GM18508 (cell line): ENCODE results near the gene NFIB.

ENCODE experiments used
- ATAC-seq: cut with Tn5 transposase; IDR thresholded peaks from one replicate; pipeline ENCODE4 v1.9.1; 2021; ENCODE audit warnings: moderate number of reproducible peaks; ENCODE audit not compliant: insufficient read depth, unreplicated experiment

NFIB gene

GRCh38 chr9:14198047-14198840 lies 115.7 kb downstream of the NFIB start:
- ATAC-seq: no peak

- ATAC-seq: no peak
Measured at GRCh38 chr9:14197325-14197858, 116.5 kb downstream of the NFIB start.

DNA sequence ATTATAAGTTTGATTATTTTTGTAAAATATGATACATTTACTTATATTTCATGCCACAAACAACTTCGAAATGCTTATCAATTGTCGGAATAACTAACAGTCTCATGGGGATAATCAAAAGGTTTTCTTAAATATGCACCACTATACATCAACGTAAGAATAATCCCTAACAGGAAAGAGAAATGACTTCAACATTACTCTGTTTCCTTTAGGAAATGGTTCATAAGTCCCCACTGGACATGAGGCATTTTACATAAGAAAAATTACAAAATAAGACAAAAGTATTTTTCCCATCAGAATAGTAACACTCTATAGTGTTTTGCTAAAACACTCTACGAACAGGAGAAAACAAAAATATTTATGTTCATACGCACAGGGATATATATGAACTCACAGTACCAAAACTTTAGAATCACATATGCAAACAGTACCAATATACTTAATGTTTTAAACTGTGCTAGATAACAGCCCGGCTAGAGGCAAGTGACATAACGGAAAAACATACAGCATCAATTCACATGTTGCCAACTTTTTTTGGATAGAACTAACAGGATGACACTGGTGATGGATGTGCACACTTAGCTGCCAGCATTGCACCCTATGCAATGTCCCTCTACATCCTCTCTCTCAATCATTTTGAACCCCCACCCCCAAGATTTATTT lies 120.5 kb downstream of the NFIB start:
- no peak for ATAC-seq

DNA sequence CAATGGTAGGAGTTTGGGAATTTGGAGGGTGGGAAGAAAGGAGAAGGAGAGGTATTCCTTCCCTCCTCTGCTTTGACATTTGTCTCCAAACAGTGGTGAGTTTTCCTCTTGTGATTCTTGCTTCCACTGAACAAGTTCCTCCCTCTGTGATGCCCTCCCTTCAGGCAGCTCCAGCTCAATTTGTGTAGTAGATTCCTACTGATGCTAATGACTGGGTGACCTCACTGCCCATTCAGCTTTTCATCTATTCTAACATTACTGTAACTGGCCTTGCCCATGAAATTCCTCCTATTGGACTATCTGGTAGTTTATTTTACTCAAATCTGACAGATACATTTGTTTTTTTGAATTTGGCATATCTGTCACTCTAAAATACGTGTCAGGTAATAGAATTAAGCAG lies 121.4 kb downstream of the NFIB start:
- no peak for ATAC-seq

- no peak for ATAC-seq
Measured at GRCh38 chr9:14191512-14191911, 122.4 kb downstream of the NFIB start.

DNA sequence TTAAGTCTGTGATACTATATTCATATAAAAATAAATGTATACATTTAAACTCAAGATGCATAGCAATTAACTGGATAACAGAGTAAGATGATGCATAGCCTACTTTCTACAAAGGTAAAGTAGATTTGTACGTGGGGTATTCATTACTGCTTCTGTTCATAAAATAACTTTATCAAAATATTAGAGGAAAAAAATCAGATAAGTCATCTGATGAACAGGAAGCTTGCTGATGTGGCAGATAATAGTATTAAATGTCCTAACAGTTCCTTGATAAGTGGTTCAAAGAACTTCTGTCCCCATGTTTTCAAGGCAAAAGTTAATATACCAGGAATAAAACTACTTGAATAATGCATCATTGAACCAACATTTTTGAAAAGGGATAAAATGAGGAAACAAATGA lies 123.7 kb downstream of the NFIB start:
- ATAC-seq: no peak

GRCh38 chr9:14189578-14189977 lies 124.4 kb downstream of the NFIB start:
- ATAC-seq: no peak

DNA sequence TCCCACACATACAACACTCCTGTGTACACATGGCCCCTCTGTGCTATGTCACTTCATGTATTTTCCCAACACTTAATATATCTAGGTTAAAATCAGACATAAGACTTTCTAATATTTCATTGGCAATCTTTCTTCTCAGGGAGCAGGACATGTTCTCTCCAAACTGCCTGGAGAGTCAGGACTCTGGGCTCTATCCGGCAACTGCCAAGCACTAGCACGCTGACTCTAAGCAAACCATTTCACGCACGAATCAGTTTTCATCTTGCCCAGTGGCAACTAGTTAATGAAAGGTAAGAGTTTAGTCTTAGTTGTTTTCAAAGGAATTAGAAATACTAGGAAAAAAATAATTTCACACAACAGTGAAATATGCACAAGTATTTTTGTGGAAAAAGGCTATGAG lies 124.8 kb downstream of the NFIB start:
- no peak for ATAC-seq

- ATAC-seq: no peak
Measured at GRCh38 chr9:14188538-14188937, 125.4 kb downstream of the NFIB start.

DNA sequence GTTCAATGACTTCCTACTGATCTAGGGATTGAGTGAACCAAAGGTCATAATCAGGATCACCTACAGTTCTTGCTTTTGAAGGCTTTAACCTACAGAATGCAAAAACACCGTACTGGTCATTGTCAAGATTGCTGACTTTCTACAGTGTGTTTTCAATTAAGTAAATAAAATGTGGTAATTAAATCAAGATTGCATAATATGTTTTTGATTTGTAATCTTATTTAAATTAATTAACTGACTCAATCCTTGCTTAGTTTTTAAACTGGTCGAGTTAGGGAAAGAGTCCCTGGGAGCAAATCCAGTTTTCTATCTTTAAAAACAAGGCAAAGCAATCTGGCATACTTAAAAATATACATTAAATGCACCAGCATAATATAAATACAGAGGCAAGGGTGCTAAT lies 125.9 kb downstream of the NFIB start:
- no peak for ATAC-seq

- ATAC-seq: no peak
Measured at GRCh38 chr9:14186096-14186495, 127.8 kb downstream of the NFIB start.

DNA sequence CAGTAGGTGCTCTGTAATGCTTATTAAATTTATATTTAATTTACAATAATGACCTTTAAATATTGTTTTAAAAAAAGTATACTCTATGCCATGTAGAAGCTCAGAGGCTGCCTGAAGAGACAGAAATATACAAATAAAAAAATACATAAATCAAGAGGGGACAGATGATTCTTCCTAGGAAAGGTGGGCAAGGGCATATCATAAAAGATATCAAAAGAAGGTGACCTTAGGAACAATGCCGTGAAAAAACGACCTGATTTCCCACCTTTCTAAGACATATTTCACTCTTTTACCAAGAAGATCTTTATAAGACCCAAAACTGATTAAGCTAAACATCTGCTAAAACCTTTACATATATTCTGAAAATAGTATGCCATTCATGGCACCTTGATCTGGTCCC lies 128.9 kb downstream of the NFIB start:
- ATAC-seq: no peak

- ATAC-seq: no peak
Measured at GRCh38 chr9:14183001-14183400, 130.9 kb downstream of the NFIB start.

- ATAC-seq: no peak
Measured at GRCh38 chr9:14180960-14181537, 132.9 kb downstream of the NFIB start.

GRCh38 chr9:14180093-14180959 lies 133.6 kb downstream of the NFIB start:
- ATAC-seq: no peak

- no peak for ATAC-seq
Measured at GRCh38 chr9:14179449-14179848, 134.5 kb downstream of the NFIB start.

DNA sequence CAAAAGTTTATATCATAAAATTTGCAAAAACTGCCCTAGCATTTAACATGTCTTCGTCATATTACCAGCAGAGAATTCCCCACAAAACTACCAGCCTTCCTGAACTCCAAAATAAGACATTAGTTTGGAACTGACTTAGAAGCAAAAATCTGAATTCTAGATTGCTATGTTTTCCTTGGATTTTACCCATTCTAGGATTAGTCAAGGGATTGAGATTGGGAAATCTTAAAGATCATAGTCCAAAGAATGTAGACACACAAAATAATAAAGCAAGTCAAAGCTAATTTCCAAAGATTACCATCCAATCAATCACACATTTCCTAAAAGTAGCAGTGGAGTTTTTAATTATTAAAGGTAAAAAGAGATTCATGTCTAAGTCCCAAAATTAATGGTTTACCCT lies 138.2 kb downstream of the NFIB start:
- ATAC-seq: no peak

DNA sequence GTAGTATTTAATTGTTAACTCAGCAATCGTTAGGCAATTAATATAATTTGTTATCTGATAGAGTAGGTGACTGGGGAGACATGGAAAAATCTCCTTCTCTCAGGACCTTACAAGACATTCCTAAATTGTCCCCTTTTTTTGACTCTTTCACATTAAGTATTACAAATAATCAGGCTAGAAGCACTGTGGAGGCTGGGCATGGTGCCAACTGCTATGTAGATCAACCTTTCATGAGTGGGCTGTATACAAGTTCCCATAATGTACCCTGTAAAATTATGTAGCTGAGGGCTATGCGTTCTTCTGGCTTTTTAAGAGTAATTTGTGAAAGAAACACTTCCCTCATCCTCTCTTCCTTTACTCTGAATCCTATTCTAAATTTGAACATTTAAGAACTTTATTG lies 140.2 kb downstream of the NFIB start:
- no peak for ATAC-seq

- peak; percentile 93 for ATAC-seq
Measured at GRCh38 chr9:14170973-14171596, 142.9 kb downstream of the NFIB start.

DNA sequence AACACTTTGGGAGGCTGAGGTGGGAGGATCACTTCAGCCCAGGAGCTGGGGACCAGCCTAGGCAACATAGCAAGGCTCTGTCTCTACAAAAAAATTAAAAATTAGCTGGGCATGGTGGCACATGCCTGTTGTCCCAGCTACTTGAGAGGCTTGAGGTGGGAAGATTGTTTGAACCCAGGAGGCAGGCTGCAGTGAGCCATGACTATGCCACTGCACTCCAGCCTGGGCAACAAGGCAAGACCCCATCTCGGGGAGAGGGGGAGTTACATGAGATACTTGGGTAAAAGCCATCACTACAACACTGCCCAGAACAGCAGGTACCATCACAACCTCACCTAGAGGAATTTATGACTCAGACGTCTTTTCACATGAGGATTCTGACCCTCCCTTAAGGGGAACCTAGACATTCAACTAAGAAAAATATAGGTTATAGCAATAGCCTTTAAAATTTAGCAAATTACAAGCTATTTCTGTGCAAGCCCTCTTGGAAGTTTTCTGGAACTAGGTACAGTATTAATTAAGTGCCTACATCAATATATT lies 143.5 kb downstream of the NFIB start:
- ATAC-seq: no peak
